Fibroblast of skin of right biceps (primary cell): ENCODE data around the gene NFAT5.
"Not testable (repeated sequence)": the region's sequence is repeated elsewhere in the genome, so short reads cannot be mapped to it uniquely, and the experiment has no call there.

Source experiments
- DNase-seq: peaks from one replicate; pipeline ENCODE4 v3.0.0-alpha.2; 2013

Gene NFAT5

DNA sequence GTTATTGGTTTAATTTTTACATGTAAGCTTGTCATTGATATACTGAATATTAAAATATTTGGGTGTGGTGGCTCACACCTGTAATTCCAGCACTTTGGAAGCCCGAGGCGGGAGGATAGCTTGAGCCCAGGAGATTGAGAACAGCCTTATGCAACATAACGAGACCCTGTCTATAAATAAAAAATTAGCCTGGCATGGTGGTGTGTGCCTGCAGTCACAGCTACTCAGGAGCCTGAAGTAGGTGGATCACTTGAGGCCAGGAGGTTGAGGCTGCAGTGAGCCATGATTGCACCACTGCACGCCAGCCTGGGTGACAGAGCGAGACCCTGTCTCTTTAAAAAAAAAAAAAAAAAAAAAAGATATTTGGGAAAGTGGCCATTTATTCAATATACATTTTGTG, 32.3 kb downstream of the NFAT5 start:
- DNase-seq: no peak

DNA sequence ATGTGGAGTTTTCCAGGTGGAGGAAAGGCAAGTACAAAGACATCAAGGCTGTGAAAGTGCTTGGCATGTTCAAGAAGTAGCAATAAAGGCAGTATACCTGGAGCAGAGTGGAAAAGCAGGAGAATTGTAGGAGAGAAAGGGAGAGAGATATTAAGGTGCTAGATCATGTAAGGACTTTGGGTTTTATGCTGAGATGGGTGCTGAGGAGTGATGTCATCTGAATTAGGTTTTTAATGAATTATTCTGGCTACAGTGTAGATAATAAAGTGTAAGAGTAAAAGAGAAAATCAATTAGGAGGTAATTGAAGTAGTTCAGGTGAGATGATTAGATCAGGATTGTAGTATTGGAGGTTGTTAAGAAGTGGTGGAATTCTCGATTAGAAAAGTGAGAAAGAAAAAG, 34.0 kb downstream of the NFAT5 start:
- DNase-seq: no peak

DNA sequence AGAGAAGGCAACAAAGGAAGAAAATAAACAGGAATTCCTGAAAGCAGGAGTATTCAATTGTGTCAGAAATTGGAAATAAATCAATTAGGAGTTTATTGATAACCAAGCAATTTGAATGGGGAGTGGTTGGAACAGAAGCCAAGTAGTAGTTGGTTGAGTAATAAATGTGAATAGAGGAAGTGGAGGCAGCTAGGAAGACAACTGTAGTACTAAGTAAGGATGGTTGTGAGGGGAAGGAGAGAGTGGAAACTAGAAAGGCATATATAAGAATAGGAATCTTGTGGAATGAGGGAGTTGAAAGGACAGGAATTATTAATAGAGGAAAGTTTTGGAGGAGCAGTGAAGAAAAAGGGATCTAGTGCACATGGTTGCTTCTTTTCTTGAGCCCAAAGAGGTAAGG, 34.4 kb downstream of the NFAT5 start:
- no peak for DNase-seq

DNA sequence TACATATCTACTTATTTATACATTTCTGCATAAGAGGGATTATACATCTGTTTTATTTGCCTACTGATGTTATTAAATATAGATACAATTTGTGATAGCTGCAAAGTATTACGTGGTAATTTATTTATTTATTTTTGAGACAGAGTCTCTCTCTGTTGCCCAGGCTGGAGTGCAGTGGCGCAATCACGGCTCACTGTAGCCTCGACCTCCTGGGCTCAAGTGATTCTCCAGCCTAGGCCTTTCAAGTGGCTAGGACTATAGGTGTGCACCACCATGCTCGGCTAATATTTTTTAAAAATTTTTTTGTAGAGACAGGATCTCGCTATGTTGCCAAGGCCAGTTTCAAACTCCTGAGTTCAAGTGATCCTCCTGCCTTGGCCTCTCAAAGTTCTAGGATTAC, 35.5 kb downstream of the NFAT5 start:
- DNase-seq: no peak

DNA sequence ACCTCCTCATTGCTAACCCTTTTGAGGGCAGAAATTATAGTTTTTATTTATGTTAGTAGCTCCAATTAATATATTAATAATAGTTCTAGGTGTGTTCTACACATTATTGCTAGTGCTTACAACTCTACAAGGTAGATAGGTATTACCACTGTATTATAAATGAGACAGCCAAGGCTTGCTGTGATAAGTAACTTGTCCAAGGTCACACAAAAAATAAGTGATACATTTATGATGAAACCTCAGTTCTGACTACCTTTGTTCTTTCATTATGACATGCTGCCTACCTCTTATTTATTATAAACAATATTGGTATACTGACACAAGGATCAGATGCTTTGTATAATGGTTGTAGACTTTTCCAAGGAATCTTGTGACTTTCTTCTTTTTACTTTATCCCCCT, 41.2 kb downstream of the NFAT5 start:
- DNase-seq: no peak

DNA sequence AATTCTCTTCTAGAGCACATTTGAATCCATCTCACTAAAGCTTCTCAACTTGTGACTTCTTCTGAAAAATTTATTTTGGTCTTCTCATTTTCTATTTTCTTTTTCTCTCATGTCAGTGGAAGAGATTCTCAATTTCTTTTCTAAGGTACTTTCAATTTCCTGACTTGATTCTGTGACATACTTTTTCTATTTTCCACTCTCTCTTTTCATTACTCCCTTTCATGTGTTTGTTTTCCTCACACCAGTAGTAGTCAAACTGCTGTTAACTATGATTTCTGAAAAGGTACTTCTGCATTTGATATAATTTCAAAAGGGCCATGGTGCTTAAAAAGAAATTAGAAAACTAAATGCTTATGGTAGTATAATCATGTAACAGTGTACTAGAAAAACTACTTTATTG, 41.9 kb downstream of the NFAT5 start:
- DNase-seq: no peak

DNA sequence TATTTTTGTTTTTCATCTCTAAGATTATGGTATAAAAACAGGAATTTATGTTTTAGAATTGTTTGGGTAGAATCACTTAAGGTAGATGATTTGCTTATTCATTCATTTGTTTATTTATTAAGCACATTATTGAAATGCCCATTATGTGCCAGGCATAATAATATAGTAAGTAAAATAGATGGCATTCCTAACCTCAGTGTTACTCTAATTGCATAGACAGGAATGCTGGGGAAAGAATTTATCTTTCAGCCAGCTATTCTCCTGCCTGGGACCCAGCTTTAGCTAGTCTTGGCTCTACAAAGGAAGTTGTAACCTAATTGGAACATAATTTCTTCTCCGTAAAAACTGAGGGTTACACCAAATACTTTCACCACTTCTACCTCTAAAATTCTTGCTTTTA, 44.6 kb downstream of the NFAT5 start:
- peak; percentile 38 for DNase-seq

DNA sequence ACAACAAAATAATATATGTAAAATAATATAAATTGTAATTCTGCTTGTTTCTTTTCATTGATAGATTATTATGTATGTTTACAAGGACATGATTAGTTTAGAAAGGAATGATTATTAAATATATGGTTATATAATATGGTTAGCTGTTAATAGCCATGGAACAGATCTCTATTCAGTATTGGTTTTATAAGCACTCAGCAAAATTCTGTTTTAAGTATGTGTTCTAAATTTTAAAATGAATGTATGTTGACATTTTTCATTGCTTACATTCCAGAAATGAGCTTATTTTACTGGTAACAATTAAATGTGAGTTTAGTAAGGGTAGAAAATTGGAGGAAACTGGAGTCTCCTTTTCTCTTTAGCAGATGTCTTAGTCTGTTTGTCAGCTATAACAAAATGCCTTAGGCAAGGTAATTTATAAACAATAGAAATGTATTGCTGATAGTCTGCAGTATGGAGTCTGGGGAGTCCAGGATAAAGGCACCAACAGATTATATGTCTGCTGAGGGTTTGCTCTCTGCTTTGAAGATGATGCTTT, 45.4 kb downstream of the NFAT5 start:
- DNase-seq: no peak

DNA sequence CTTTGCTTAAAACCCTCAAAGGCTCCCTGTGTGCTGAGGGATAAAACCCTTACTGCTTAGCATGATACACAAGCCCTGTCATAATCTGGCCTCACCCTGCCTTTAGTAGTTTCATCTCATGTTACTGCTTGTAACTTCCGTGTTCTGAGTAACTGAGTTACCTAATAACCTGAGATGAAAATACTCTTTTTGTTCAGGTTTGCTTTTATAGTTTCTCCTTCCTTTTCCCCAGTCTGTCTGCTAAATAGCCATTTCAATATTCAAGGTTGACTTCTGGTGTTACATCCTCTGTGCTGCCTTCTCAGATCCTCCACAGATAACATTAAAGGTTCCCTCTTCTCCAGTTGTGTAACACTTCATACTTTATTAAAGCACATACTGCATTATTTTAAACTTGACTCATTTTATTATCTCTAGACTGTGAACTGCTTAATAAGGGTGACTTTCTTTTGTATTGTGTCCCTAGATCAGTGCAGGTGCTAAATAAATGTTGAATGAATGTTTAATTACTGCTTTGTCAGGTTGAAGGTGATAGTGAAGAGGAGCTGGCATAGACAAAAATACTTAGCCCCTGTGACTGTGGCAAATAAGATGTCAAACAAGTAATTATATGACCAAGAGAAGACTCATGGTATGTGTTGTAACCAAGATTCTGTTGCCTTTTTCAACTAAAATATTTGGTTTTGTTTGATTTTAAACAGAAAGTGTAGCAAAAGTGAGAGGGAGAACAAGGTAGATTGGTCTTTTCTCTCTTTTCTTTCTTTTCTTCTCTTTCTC, 47.8 kb downstream of the NFAT5 start:
- DNase-seq: no peak

DNA sequence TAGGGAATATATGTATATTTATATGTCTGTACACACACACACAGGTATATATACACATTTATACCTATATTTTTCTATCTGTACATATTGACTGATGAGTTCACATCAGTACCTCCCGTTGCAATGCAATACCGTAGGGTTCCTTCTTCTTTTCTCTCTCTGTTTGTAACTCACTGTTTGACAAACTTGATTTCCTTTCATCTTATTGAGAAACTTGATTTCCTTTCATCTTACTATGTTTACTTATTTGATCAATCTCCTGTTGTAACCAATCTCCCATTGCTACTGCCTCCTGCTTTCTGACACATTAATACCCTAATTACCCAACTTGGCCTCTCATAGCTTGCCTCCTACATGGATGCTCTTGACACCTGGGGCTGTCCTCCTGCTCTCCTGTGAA, 49.8 kb downstream of the NFAT5 start:
- no peak for DNase-seq

DNA sequence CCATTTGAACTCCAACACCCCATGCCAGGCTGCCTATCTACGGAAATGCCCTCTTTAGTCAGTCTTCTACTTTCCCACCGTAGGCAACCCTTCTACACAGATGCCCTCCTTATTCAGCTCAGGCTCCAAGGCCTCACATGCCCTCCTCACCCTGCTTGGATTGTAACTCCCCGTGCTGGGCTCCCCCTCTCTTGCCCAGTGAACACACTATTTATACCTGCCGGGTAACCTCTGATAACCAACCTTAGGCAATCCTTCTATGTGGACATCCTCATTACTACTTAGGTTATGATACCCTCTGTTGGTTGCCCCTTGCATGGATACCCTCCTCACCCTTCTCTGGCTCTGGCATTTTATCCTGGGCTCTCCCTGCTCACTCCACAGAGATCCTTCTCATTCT, 50.3 kb downstream of the NFAT5 start:
- no peak for DNase-seq

DNA sequence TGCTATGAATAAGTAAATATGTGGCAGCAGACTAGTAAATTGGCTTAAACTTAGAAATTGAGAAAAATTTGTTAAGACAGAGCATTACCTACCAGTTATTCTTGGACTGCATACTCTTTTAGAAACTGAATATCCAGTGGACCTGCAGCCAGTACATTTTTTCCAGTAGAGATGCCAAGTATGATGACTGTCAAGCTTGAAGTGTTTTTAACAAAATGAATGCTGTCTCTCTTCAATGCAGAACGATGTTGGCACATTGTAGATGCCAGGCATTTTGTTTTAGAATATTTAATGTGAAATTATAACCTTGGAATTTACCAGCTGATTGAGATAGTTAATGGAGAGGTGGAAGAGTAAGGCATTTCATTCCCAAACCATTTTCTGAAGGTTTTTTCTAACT, 52.5 kb downstream of the NFAT5 start:
- DNase-seq: no peak

DNA sequence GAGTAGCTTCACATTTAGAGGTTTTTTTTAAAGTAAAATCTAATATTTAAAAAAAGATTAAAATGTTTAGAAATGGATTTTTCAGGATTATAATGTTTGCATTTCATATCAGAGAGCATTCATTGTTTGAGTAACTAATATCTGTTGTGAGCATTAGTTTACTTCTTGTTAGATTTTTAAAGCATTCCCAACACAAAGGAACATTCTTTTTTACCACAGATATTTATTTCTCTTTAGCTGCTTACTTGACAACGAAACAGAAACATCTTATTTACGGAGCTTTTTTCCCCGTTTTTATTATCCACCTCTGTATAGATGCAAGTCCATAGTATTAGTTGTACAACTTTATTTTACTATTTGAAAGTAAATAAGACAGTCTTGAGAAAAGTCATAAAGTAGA, 53.0 kb downstream of the NFAT5 start:
- no peak for DNase-seq

DNA sequence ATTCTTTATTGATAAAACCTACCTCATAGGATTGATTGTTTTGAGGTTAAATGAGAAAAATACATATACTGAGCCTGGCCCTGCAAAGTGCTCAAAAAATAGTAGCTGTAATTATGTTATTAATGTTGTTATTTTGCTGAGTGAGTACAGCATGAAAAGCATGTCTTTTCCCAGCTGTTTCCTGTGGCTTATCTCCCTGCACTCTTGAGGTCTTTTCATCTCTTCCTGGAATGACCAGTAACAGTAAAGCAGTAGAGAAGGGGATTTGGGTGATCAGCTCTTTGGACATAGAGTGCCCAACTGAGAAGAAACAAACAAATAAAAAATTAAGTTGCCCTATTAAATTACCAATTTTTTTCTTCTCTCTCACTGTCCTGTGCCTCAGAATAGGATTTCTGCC, 53.7 kb downstream of the NFAT5 start:
- no peak for DNase-seq

DNA sequence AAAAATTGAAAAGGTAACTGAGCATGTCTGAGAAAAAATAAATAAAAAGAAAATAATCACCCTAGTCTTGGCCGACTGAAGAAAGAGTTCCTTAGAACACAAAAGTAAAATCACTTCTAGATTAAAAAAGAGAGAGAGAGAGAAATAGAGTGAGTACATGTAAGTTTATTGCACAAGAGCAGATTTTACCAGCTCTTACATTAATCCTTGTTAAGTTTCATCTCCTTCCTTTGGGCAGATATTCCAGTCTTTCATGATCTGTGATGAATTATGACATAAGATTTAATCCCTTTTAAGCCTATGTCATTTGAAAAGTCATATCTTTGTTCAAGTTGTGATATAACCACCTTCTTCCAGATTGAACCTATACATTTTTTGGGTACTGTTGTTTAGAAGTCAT, 54.8 kb downstream of the NFAT5 start:
- DNase-seq: no peak

DNA sequence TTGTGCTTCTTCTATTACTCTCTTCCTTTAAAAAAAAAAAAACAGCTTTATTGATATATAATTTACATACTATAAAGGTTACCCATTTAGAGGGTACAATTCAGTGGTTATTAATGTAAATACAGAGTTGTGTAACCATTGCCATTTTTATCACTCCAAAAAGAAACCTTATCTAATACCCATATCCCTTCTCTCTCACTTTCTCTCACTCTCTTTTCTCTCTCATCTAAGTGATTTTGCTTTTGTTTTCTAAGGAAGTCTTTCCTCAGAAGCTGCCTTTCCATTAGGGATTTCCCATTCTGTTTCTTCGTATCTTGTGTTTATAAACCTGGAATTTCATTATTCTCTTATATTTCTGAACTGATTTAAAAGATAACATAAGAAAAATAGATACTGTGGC, 55.5 kb downstream of the NFAT5 start:
- no peak for DNase-seq

DNA sequence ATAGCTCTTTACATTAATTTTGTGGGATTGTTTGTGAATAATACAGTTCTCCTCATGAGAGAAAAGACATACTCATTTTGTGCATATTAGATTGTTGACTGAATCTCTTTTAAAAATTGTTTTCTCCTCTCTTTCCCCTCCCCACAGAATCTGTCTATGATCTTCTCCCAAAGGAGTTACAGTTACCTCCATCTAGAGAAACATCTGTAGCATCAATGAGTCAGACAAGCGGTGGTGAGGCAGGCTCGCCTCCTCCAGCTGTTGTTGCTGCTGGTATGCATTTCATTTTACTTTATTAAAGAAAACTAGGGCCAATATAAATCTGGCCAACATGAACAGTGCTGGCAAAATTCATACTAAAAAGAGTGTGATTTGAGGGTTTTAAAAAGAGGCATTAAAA, 60.5 kb downstream of the NFAT5 start:
- peak; percentile 37 for DNase-seq

DNA sequence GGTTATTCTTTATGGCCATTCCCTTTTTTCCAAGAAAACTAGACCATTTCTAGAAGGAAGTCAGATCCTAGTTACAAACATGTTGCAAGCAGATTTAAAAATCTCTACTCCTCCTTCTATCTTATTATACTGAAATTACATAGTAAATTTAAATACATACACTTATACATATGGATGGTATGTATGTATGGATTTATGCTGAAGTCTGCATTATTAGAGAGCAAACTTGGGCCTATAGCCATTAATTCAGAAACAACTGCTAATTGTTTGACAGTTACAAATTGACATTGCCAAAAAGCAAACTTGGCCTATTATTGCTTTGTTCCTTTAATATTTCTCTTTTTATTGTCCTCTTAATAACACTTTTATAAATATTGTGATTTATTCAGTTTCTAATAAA, 67.1 kb downstream of the NFAT5 start:
- DNase-seq: no peak

DNA sequence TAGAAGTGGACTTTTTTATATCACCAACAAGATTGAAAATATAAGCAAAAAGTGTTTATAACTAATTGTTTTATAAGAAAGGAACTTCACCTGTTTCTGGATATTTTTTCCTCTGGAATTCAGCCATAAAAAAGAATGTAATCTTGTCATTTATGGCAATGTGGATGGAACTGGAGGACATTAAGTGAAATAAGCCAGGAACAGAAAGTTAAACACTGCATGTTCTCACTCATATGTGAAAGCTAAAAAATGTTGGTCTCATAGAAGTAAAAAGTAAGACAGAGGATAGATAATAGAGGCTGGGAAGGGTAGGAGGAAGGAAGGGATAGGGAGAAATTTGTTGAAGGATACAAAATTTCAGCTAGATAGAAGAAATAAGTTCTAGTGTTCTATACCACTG, 67.6 kb downstream of the NFAT5 start:
- no peak for DNase-seq

DNA sequence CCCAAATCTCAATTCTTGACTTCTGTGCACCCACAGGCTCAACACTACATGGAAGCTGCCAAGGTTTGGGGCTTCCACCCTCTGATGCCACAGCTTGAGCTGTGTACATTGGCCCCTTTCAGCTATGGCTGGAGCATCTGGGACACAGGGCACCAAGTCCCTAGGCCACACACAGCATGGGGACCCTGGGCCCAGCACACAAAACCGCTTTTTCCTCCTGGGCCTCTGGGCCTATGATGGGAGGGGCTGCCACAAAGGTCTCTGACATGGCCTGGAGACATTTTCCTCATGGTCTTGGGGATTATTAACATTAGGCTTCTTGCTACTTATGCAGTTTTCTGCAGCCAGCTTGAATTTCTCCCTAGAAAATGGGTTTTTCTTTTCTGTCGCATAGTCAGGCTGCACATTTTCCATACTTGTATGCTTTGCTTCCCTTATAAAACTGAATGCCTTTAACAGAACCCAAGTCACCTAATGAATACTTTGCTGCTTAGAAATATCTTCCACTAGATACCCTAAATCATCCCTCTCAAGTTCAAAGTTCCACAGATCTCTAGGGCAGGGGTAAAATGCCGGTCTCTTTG, 70.9 kb downstream of the NFAT5 start:
- not testable (repeated sequence) for DNase-seq

DNA sequence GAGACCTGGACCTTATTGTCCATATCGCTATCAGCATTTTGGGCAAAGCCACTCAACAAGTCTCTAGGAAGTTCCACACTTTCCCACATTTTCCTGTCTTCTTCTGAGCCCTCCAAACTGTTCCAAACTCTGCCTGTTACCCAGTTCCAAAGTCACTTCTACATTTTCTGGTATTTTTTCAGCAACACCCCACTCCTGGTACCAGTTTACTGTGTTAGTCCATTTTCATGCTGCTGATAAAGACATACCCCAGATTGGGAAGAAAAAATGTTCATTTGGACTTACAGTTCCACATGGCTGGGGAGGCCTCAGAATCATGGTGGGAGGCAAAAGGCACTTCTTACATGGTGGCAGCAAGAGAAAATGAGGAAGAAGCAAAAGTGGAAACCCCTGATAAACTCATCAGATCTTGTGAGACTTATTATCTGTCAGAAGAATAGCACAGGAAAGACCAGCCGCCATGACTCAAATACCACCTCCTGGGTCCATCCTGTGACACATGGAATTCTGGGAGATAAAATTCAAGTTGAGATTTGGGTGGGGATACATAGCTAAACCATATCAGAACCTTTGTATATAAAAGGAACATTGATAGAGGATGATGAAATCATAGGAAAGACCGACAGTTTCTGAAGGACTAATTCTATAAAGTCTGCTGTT, 71.6 kb downstream of the NFAT5 start:
- not testable (repeated sequence) for DNase-seq

DNA sequence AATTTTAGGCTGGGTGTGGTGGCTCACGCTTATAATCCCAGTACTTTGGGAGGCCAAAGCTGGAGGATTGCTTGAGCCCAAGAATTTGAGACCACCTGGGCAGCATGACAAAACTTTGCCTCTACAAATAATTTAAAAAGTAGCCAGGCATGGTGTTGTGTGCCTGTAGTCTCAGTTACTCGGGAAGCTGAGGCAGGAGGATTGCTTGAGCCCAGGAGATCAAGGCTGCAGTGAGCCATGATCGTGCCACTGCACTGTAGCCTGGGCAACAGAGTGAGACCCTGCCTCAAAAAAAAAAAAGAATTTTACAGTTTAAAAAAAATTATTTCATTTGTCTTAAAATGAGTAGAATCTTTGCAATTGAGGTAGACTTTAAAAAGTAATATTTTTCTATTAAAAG, 78.2 kb downstream of the NFAT5 start:
- DNase-seq: not testable (repeated sequence)

DNA sequence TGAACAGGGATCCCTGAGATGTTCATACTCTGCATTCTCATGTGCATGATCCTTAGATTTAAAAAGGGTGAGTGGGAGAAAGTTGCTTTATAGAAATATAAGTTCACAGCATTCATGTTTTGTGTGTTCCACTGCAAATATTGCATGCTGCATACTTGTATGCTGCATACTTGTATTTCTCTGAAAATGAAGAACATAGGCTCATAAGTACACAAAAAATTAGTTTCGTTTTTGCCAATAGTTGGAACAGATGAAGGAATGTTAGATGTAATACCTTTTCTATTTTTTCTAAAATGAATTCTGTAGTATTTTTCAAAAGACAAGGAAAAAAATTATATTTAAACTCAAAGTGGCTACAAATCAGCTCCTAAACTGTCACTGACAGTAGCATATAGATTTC, 79.0 kb downstream of the NFAT5 start:
- no peak for DNase-seq

DNA sequence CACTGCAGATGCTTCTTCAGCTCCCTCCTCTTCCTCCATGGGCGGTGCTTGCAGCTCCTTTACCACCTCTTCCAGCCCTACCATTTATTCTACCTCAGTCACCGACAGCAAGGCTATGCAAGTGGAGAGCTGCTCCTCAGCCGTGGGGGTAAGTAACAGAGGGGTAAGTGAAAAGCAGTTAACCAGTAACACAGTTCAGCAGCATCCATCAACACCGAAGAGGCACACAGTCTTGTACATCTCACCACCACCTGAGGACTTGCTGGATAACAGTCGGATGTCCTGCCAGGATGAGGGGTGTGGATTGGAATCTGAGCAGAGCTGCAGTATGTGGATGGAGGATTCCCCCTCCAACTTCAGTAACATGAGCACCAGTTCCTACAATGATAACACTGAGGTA, 81.3 kb downstream of the NFAT5 start:
- DNase-seq: no peak
